Subcutaneous abdominal adipose tissue (tissue), 5 donors: ENCODE data around the gene TERT.
A peak's percentile ranks its signal among the peaks of the same experiment; 100 is the strongest.

Experiments
- H3K27ac ChIP-seq: one replicate; pipeline ENCODE4 v1.7.0; 2013; ENCODE audit warnings: low read depth, mild to moderate bottlenecking, inconsistent platforms, low read length, moderate library complexity
- H3K27me3 ChIP-seq, 5 donors: one replicate each; pipeline ENCODE4 v1.7.0; 2013; ENCODE audit warnings: low read length in 5 of 5, inconsistent platforms in 1 of 5; ENCODE audit not compliant: control insufficient read depth in 5 of 5, insufficient read depth in 4 of 5
- H3K36me3 ChIP-seq, 5 donors: one replicate each; pipeline ENCODE4 v1.7.0; 2013; ENCODE audit warnings: low read length in 5 of 5; ENCODE audit not compliant: control insufficient read depth in 5 of 5, insufficient read depth in 5 of 5
- H3K4me1 ChIP-seq, 5 donors: one replicate each; pipeline ENCODE4 v1.7.0; 2013; ENCODE audit warnings: low read length in 5 of 5, mild to moderate bottlenecking in 3 of 5, moderate library complexity in 1 of 5; ENCODE audit not compliant: control insufficient read depth in 5 of 5, insufficient read depth in 5 of 5
- H3K4me3 ChIP-seq, 5 donors: one replicate each; pipeline ENCODE4 v1.7.0; 2013; ENCODE audit warnings: low read length in 5 of 5, low read depth in 1 of 5
- H3K9ac ChIP-seq, 5 donors: one replicate each; pipeline ENCODE4 v1.7.0; 2013; ENCODE audit warnings: low read length in 5 of 5, mild to moderate bottlenecking in 4 of 5, moderate library complexity in 3 of 5
- H3K9me3 ChIP-seq, 5 donors: one replicate each; pipeline ENCODE4 v1.7.0; 2013; ENCODE audit warnings: low read length in 5 of 5; ENCODE audit not compliant: control insufficient read depth in 5 of 5
- donor health status: healthy.
- donor health status: healthy.
- donor health status: healthy.
- donor health status: healthy.
- donor health status: healthy.

TERT gene

DNA sequence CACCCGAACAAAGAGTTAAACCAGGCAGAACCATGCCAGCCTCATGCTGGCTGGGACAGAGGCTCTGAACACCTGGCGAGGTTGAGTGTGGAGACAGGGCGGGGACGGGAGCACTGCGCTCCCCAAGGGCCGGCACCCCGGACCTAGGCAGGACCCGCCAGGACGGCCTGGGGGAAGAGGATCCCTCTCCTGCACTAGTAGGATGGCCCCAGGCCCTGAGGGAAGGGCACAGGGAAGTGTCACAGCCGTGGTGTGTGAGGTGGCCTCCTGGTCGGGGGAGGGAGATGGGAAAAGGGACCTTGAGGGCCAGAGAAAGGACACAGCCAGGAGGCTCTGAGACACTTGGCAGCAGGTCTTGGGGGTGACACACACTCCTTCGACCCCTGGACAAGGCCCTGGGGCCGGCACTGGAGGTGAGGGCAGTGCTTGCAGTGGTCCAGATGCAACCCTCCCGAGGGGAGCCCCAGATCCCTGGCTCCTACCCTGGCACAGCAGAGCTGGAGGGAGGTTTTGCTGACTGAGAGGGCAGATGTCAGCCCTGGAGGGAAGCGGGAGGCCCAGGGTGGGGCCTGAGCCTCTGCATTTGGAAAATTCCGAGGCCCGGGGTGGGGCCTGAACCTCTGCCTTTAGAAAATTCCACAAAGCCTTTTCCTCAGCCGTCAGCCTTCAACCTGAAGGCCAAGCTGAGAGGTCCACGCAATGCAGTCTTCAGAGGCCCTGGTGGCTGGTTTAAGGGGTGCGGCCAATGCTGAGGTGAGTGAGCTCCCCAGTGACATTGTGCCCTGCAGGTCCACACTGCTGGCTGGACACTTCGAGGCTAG lies 24.8 kb upstream of the TERT start:
- Histone ChIP-seq H3K9ac (no peak overlapping the region), H3K36me3 (peaks cover 4 to 74% (median 66%) of the 10 kb centered on the region in 5 donors), H3K27ac (no peak overlapping the region), H3K4me3 (no peak overlapping the region), H3K9me3 (no peaks in the 10 kb centered on the region), H3K27me3 (peaks cover 0 to under 1% (median 0%) of the 10 kb centered on the region in 5 donors), H3K4me1 (peaks cover 0 to 7% (median 5%) of the 10 kb centered on the region in 5 donors)

DNA sequence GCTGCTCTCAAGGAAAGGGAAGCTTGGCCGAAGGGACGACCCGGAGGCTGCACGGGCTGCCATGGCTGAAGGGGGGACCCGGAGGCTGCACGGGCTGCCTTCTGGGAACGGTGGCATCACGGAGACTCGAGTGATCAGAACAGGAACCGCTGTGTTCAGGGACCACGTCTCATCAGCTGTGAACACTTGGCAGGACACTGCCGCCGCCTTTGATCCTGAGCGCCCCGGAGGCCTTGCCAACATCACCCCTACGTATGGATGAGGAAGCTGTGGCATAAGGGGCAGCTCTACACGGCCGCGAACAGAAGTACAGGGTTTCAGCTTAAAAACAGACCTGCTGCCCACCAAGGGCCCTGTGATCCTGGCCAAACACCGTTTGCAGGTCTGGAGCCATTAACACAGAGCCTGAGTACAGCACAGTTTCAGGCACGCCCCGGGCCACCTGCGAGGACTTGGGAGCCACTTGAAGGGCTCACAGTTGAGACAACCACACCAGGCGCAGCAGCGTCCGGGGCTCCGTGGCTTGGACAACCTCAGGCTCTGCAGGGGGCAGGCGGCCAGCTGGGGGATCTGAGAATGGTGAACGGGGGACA lies 23.9 kb upstream of the TERT start:
- Histone ChIP-seq H3K36me3 (peaks cover 4 to 65% (median 58%) of the 10 kb centered on the region in 5 donors), H3K4me3 (no peak overlapping the region), H3K27me3 (peaks cover 0 to 4% (median 0%) of the 10 kb centered on the region in 5 donors), H3K27ac (no peak overlapping the region), H3K4me1 (peaks cover 0 to 7% (median 5%) of the 10 kb centered on the region in 5 donors), H3K9me3 (no peaks in the 10 kb centered on the region), H3K9ac (no peak overlapping the region)

DNA sequence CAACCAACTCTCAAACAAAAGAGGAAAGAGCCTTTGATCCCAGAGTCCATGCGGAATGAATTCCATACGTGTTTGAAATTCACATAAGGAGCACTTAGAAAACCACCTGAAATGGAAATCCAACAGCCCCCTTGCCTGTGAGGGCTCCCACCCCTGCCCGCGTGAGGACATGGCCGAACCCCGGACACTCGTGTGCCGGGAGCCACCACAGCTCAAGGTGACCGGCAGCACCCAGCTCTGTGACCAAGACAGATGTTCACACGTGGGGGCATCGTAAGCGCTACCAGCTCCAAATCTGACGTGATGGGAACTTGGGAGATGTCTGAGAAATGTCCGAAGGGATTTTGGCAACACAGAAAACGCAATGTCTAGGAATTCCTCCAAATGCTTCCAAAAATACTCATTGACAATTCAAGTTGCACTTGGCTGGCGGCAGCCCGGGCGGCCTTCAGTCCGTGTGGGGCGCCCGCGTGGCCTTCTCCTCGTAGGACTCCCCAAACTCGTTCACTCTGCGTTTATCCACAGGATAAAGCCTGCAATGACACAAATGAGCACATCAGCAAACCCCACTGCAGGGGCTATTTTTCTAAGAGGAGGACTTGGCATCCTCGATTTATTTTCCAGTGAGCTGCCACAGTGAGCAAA lies 23.2 kb upstream of the TERT start:
- Histone ChIP-seq H3K9ac (no peak overlapping the region), H3K27ac (no peak overlapping the region), H3K4me3 (no peak overlapping the region), H3K36me3 (peaks cover 4 to 58% (median 54%) of the 10 kb centered on the region in 5 donors), H3K27me3 (peaks cover 0 to 10% (median 0%) of the 10 kb centered on the region in 5 donors), H3K4me1 (peaks cover 0 to 7% (median 5%) of the 10 kb centered on the region in 5 donors), H3K9me3 (no peaks in the 10 kb centered on the region)

DNA sequence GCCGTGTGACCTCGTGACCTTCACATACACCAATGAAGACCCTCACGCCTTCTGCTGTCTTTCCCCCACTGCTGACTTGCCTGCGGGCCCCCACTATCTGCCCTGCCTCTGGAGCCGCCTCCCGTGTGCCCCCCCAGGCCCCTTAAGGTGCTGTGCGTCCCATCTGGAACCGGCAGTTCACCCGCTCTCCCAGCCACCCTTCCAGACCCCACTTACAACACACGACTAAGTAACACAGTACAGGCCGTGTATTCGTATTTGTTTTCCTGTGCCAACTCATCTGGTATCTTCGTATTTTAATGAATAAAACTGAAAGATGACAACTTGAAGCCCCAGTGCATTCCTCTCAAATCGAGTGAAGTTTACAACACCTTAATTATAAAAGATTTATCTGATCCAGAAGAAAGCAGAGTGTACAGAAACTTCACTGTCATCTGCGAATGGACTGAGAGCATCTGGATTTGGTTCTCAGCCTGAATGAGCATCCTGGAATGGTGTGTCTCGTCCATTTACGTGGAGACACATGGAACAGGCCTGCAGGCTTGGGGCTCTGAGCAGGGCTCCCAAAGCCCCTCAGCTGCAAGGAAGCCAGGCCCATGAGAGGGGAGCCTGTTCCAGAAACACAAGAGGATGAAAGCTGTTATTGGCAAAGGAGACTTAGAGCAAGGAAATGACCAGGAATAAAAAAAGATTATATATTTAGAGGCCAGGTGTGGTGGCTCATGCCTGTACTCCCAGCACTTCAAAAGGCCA lies 21.9 kb upstream of the TERT start:
- peak overlapping the region in 1 of 5 donors; percentile 13 for H3K9ac ChIP-seq
- H3K27ac ChIP-seq: no peak overlapping the region
- no peaks in the 10 kb centered on the region for H3K9me3 ChIP-seq
- H3K4me1 ChIP-seq: peaks cover 0 to 7% (median 5%) of the 10 kb centered on the region in 5 donors
- peaks cover 4 to 45% (median 44%) of the 10 kb centered on the region in 5 donors for H3K36me3 ChIP-seq
- H3K27me3 ChIP-seq: peaks cover 0 to 15% (median 5%) of the 10 kb centered on the region in 5 donors
- H3K4me3 ChIP-seq: no peak overlapping the region

DNA sequence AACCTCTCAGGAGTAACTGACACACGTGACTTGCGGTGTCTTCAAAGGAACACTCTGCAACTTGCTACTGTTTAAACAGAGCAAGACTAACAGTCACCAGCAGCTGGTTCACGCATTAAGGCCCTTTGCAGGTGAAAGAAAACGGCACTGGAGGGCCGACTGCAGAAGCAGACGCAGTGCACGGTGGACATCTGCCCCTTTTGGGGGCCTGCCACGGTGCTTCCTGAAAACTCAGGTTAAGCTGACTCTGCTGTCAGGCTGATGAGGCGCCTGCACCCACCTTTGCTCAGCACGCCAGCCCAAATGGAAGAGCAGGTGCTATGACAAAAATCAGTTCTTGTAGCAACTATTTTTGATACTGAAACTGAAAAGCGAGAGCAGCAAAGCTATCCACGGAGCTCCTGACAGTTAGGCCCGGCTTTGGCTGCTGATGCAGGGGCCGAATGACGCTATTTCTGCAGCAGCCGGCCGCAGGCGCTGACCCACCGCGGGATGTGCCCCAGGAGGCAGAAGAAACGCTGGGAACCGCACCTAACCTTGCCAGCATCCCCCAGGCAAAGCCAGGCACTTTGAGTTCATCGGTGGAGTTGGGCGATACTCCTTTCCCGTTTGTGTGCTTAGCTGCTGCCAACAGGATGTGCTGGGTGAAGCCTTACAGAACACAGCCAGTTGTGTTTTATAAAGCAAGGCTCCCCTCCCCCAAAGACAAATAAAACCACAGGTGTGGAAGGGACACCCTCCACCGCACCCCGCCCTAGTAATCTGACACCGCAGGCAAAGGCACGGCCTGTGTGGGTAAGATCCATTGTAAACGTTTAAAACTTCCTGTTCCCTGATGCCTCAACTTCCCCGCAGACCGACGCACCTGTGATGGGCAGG lies 21.1 kb upstream of the TERT start:
- Histone ChIP-seq H3K27me3 (peaks cover 0 to 22% (median 10%) of the 10 kb centered on the region in 5 donors), H3K4me3 (peak overlapping the region in 2 of 5 donors; percentile 13 to 24), H3K9me3 (no peaks in the 10 kb centered on the region), H3K9ac (peak overlapping the region in 1 of 5 donors; percentile 13), H3K4me1 (peaks cover 0 to 7% (median 5%) of the 10 kb centered on the region in 5 donors), H3K36me3 (peaks cover 4 to 37% (median 35%) of the 10 kb centered on the region in 5 donors), H3K27ac (no peak overlapping the region)

DNA sequence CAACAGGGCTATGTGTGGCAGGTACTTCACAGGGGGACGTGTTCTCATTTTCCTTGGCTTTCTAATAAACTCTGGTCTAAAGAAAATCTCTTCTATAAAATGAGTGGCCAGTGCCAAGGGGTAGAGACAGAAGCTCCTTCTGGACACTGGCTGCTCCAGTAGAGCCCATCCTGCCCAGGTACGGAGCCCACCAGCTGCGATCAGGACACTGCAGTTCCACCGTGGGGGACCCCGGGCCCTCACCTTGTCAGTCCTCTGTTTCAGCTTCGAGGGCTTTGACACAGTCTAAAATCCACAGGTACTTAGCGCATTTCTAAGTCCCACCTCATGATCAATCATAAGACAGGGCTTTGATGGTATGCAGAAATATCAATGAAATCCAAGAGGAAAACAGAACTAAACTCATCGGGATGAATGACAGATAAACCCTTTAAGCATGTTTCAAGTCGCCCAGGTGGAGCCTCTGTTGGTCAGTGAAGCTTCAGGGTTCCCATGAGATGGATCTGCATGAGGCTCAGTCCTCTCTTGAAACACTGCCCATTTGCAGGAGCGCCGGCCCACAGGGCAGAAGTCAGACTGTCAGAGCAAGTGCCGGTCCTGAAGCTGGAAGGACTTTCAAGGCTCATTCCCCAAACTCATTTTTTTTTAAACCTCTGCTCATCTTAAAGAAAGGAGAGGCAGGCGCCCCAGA lies 20.3 kb upstream of the TERT start:
- H3K27ac ChIP-seq: no peak overlapping the region
- no peak overlapping the region for H3K4me3 ChIP-seq
- H3K36me3 ChIP-seq: peaks cover 4 to 29% (median 28%) of the 10 kb centered on the region in 5 donors
- peaks cover 0 to 7% (median 5%) of the 10 kb centered on the region in 5 donors for H3K4me1 ChIP-seq
- peaks cover 0 to 27% (median 11%) of the 10 kb centered on the region in 5 donors for H3K27me3 ChIP-seq
- H3K9ac ChIP-seq: no peak overlapping the region
- no peaks in the 10 kb centered on the region for H3K9me3 ChIP-seq

DNA sequence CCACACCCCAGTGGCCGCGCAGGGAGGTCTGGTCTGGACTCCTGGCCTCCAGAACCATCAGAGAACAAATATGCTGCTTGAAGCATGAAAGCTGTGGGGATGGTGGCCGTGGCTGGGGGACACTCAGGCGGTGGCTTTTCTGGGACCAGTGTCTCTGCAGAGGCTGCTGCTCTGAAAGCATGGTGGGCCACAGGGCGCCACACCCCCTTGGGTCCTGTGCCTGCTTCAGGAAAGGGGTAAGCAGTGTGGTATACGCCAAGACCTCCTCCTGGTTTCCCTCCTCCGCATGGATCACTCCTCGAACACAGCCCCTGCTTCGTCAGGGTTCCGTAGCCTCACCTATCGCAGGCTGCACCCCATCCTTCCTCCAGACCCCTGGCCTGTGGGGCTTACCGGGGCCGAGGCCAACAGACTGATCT lies 19.7 kb upstream of the TERT start:
- Histone ChIP-seq H3K27ac (no peak overlapping the region), H3K4me1 (peaks cover 0 to 7% (median 5%) of the 10 kb centered on the region in 5 donors), H3K9me3 (no peaks in the 10 kb centered on the region), H3K27me3 (peaks cover 0 to 28% (median 14%) of the 10 kb centered on the region in 5 donors), H3K4me3 (no peak overlapping the region), H3K36me3 (peaks cover 4 to 23% (median 22%) of the 10 kb centered on the region in 5 donors), H3K9ac (no peak overlapping the region)

DNA sequence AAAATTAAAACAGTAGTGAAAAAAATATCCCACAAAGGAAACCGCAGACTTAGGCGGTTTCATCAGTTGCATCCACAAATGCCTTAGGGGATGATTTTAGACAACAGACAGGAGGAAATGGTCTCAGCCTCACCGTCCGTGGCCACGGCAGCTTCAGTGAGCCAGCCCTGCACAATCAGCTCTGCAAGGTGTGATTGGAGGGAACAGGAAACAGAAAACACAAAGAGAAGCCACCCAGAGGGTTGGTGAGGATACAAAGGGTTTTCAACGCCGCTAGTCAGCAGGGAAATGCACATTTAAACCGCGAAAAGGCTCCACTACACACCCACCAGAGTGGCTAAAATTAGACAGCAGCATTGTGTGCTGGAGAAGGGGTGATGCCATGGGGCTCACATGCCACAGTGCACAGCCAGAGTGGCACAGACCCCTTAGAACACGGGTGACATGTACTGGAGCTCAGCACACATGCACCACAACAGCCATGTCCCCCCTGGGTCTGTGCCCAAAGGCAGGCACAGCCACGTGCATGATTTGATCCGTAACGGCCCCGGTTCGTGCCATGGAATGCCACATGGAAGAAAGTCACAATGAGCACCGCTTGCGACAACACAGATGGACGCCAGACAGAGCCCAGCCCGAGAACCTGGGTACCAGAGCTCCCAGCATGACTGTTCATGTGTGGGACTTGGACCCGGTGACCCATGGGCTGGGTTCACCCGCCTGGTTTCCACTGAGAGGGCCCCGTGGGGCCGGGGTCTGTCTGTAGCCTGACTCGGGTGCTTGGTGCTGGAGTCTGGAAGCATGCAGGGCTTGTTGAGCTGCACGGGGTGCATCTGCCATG lies 18.3 kb upstream of the TERT start:
- Histone ChIP-seq H3K27me3 (peaks cover 0 to 28% (median 14%) of the 10 kb centered on the region in 5 donors), H3K9ac (no peak overlapping the region), H3K9me3 (no peaks in the 10 kb centered on the region), H3K4me3 (no peak overlapping the region), H3K27ac (no peak overlapping the region), H3K4me1 (peaks cover 0 to 7% (median 5%) of the 10 kb centered on the region in 5 donors), H3K36me3 (peaks cover 4 to 10% (median 8%) of the 10 kb centered on the region in 5 donors)
